GM21737 (cell line): ENCODE results near the gene NSG2.
"Not testable (repeated sequence)": the region's sequence is repeated elsewhere in the genome, so short reads cannot be mapped to it uniquely, and the experiment has no call there.

Experiments
- ATAC-seq: cut with Tn5 transposase; IDR thresholded peaks from one replicate; pipeline ENCODE4 v1.9.1; 2021; ENCODE audit warnings: mild to moderate bottlenecking, moderate library complexity; ENCODE audit not compliant: unreplicated experiment

The NSG2 gene

GRCh38 chr5:174098694-174099093 is 53.2 kb downstream of the NSG2 start:
- ATAC-seq: no peak

- ATAC-seq: no peak
These were observed 55.0 kb downstream of the NSG2 start for GRCh38 chr5:174100490-174100889.

GRCh38 chr5:174101195-174101730 is 55.8 kb downstream of the NSG2 start:
- ATAC-seq: no peak

DNA sequence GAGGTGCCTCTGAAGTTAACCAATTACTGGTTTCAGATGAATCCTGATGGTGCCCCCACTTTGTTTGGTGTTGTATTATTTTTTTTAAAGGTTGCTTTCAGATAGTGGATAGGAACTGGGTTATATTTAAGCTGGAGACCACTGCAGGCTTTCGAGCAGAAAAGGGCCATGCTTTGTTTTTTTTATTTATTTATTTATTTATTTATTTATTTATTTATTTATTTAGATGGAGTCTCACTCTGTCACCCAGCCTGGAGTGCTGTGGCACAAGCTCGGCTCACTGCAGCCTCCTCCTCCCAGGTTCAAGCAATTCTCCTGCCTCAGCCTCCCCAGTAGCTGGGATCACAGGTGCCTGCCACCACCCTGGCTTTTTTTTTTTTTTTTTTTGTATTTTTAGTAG is 57.1 kb downstream of the NSG2 start:
- not testable (repeated sequence) for ATAC-seq

DNA sequence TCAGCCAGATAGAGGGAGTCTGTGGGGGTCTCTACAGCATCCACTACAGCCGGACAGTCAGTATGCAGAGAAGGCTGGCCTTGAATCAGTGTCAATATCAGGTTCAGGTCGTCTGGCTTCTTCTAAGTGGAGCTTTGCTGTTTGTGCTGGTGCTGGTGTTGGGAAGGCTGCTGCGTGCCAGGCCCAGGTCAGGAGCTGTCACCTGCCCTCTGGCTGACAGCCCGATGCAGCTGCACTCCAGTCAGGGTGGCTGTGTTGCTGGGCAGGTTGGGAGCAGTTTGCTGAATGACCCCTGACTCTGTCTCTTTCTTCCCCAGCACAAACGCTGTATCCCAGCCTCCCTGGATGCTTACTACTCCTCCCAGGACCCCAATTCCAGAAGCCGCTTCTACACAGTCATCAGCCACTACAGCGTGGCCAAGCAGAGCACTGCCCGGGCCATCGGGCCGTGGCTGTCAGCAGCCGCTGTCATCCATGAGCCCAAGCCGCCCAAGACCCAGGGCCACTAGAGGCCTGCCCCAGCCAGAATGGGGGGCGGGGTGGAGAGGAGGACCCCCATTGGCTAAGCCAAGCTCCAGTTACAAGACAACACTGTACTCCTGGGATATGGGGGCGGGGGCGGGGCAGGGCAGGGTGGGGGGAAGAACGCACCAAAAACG is 61.6 kb downstream of the NSG2 start:
- no peak for ATAC-seq

- no peak for ATAC-seq
These were observed 63.2 kb downstream of the NSG2 start for GRCh38 chr5:174108745-174109144.

DNA sequence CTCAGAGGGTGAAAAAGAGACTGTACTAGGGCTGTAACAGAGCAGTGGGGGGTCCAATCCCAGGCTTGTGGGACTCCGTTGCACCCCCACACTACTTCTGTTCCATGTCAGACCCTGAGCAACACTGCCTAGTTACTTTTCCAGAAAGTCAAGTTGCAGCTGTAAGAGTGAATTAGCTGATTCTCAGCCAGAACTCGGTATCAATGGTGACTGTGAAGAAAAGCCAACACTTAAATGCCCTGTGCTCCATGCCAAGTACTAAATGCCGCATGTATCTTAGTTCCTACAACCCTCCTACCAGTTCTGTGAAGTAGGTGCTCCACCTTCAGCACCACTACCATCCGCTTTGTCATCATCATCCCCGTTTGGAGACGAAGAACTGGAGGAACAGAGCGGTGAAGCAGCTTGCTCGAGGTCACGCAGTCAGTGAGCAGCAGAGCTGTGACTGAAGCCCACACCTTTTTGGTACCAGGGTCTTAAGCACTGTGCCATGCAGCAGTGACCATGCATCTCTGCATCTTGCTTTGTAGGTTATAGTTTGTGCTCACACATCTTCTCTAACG is 64.3 kb downstream of the NSG2 start:
- ATAC-seq: no peak

GRCh38 chr5:174110310-174110709 is 64.8 kb downstream of the NSG2 start:
- no peak for ATAC-seq

DNA sequence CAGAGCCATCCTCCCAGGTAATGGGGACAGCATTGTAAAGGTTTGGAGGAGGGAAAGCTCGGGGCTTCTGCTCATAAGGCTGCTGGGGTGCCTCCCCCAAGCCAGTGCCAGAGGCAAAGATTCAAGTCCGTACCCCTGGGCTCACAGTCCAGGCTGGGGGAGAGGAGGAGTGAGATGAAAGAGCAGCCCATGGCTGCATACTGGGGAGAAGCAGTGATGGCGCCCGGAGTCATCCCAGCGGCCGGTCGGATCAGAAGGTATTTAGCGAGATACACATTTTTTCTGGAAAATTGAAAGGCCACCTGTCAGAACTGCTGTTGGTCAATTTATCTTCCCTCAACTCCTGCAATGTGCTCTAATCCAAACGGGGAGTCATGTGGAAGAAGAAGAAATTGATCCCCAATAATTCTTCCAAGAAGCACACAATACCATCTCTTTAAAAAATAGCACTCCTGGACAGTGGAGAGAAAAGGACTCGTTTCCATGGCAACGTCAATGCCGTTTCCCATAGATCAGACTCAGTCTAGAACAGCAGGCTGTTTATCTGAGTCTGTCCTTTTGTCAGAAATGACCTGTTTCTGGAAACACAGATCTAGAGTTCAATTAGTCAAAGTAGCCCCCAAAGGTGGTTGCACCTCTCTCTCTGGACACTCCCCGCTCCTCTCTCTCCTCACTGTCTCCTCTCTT is 65.9 kb downstream of the NSG2 start:
- no peak for ATAC-seq

DNA sequence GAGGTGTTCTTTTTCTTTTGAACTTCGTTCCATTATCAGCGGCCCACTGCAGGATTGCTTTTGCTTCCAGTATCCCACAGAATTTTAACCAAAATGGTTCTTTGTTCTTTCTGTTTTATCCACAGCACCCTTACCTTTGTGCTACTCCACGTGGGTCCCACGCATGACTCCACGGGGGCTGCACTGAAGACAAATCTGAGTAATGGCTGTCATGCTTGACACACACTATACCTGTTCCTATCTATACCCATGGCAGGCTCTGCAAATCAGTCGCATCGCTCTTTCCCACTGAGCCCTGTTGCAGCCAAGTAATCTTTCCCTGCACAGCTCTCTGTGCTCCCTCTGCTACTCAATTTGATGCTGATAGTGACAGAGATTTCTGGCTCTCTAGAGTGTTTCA is 69.7 kb downstream of the NSG2 start:
- no peak for ATAC-seq

DNA sequence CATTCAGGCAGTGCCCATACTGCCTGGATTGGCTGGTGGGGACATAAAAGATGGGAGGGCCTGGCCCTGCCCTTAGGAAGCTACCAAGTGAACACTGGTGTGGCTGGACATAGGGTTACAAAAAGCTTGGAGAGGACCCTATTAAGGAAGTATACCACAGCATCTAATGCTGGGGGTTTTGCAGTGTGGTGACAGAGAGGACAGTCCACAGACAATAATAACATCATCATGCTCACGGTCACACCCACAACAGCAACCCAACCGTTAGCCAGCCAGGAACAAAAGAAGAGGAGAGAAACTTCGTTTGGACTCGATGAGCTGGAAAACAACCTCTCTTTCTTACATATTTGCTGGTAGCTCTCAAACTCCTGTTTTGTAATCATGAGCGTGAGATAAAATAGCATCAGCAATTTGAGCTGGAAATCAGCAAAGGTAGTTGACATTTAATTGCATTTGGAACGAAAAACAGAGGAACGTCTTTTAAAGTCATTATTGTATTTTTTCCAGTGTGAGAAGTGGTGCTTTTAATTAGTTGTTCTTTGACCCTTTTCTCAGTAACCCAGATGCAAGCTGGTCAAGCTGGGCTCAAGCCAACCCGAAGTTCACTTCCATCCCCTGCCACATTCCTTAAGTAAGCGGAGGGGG is 73.4 kb downstream of the NSG2 start:
- ATAC-seq: no peak

DNA sequence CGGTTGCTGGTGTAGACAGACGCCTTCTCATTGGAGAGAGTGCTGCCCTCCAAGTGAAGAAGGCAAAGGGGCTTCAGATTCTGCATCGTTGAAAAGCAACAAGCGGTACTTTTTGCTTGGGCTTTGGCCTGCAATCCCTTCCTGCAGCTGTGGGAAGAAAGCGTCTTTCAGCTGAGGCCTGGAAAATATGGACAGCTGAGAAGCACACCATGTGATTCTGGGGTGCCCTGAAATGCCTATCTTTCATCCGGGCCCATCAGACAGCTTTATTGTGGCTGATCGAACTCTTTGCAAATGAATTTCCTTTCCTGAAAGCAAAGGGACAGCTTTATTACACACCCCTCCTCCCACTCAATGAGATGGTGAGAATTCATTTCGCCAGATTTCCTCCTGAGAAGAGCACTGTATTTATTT is 74.0 kb downstream of the NSG2 start:
- no peak for ATAC-seq

- ATAC-seq: no peak
These were observed 75.0 kb downstream of the NSG2 start for GRCh38 chr5:174120401-174121005.

DNA sequence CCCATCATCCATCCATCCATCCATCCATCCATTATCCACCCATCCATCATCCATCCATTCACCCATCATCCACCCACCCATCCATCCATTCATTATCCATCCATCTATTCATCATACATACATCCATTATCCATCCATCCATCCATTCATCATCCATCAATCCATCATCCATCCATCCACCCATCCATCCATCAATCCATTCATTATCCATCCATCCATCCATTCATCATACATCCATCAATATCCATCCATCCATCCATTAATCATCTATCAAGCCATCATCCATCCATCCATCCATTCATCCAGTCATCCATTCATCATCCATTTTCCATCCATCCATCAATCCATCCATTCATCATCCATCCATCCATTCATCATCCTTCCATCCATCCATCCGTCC is 89.0 kb downstream of the NSG2 start:
- ATAC-seq: no peak

GRCh38 chr5:174139623-174140022 is 94.1 kb downstream of the NSG2 start:
- no peak for ATAC-seq

DNA sequence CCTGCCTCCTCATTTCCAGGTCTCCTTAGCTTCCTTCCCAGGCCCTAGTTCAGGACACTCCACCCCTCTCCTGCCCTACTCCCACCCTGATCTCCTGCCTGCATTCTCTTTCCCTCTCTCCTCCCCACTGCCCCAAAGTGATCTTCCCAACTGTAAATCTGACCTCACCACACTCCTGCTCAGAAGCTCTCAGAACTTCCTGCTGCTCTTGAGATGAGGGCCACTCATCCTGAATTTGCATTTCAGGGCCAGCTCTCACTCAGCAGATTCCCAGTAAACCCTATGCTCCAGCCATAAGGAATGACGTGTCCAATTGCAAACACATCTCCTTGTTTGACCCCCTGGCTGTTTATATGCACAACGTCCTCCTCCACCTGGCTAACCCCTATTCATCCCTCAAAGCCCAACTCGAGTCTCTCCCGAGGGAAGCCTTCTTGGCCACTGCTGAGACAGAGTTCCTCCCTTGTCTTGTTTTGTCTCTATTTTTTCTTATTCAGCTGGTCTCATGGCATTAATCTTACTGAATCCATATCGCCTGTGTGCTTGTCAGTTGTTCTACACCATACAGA is 95.0 kb downstream of the NSG2 start:
- no peak for ATAC-seq

DNA sequence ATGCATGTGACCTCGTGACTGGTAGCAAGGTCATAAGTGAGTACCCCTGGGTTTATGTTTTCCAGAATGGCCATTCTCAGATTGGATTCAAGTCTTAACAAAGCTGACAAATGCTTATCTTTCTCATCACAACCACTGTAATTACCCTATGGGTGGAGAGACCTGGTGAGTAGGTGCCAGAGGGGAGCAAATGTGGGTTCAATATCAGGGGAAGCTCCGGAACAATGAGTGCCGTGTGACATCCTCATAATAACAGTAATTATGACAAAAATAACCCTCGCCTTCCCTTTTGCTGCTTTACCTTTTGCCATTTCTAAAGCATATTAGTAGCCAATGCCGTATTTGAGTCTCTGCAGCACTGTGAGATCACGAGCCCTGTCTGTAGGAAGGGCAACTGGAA is 95.9 kb downstream of the NSG2 start:
- no peak for ATAC-seq

- ATAC-seq: no peak
These were observed 99.6 kb downstream of the NSG2 start for GRCh38 chr5:174145091-174145490.

- no peak for ATAC-seq
These were observed 100.3 kb downstream of the NSG2 start for GRCh38 chr5:174145821-174146220.

DNA sequence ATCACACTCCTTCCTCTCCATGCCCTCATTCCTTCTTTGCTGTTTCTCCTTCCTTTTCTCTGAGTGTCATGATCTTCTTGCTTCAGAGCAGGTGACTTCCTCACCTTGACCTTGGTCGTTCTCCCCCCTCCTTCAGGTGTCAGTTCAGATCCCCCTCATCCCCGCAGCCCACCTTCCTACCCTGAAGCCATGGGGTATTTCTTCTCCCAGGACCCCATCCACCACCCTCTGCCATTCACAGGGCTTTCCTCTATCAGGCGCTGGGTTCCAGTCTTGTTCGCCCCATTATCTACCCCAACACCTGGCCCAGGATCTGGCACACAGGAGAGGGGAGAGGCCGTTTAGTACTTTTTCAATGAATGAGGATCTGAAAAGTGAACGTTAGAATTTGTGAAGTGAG is 101.0 kb downstream of the NSG2 start:
- no peak for ATAC-seq

DNA sequence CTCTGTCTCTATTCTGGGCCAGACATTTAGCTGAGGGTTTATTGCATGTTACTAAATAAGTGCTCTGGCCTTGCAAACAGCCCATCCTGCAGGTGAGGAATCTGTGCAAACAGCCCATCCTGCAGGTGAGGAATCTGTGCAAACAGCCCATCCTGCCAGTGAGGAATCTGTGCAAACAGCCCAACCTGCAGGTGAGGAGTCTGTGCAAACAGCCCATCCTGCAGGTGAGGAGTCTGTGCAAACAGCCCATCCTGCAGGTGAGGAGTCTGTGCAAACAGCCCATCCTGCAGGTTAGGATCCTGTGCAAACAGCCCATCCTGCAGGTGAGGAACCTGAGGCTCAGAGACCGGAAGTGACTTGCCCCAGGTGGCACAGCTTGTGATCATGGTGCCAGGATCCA is 101.5 kb downstream of the NSG2 start:
- not testable (repeated sequence) for ATAC-seq
